ENCODE measurements around the gene ALOX15B. TPM values are rescaled to one million over a fixed set of nuclear protein-coding genes. Genes with fewer than 3 reads are reported as not detected.

The ALOX15B gene
- polyA plus RNA-seq, 3 donors: 1.7 to 2.8 (median 2.0) TPM

DNA sequence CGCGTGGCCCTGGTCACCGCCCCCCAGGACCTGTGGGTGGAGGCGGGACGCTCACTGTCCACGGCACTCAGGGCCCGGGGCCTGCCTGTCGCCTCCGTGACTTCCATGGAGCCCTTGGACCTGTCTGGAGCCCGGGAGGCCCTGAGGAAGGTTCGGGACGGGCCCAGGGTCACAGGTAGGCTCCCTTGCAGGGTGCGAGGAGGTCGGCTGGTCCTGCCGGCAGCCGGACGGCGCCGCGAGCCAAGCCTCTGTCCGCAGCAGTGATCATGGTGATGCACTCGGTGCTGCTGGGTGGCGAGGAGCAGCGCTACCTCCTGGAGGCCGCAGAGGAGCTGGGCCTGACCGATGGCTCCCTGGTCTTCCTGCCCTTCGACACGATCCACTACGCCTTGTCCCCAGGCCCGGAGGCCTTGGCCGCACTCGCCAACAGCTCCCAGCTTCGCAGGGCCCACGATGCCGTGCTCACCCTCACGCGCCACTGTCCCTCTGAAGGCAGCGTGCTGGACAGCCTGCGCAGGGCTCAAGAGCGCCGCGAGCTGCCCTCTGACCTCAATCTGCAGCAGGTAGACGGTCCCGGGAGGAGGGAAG is 35.2 kb upstream of the ALOX15B start:
- no peaks in the 10 kb centered on the region for H4K20me1 ChIP-seq (ENCODE audit: insufficient read depth, low read length)
- 97% methylated on average over 44 of the region's 44 CpGs for WGBS (ENCODE audit: insufficient coverage)
- no peak overlapping the region for H2AFZ ChIP-seq (ENCODE audit: insufficient read depth, low read depth, low read length, poor library complexity, severe bottlenecking)

DNA sequence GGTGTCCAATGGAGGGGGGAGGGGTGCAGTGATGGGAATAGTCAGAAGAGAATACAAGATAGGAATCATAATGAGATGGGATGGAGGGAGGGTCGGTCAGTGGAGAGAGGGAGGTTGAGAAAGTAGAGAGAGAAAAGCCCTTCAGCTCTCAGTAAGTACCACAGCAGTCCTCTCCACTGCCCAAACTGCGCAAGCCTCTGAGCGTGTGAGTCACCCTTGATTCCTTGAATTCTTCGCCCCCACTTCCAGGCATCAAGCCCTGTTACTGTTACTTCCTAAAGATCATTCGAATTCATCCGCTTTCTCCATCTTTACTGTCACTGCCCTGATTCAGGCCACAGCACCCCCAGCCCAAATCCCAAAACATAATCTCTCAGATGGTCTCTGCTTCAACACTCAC is 34.0 kb upstream of the ALOX15B start:
- Histone ChIP-seq H3K36me3 (replicated peaks in 1 of 2; ENCODE audit: control insufficient read depth in 1 of 2, insufficient read depth in 2 of 2, low read length in 2 of 2) (no peaks in the 10 kb centered on the region), H2AFZ (ENCODE audit: insufficient read depth, low read depth, low read length, poor library complexity, severe bottlenecking) (no peak overlapping the region), H3K27ac (ENCODE audit: low read depth in 1 of 2, low read length in 2 of 2) (no peak overlapping the region), H3K9ac (ENCODE audit: insufficient read depth, low read length, poor library complexity, severe bottlenecking) (no peak overlapping the region), H3K27me3 (ENCODE audit: control insufficient read depth in 2 of 2, insufficient read depth in 2 of 2, low read length in 2 of 2) (peaks cover 0 to 12% of the 10 kb centered on the region in 2 donors), H3K4me1 (ENCODE audit: control insufficient read depth in 1 of 2, insufficient read depth in 2 of 2, low read length in 2 of 2) (peaks cover 12 to 21% of the 10 kb centered on the region in 2 donors), H4K20me1 (ENCODE audit: insufficient read depth, low read length) (no peaks in the 10 kb centered on the region), H3K9me3 (replicated peaks in 1 of 2; ENCODE audit: control insufficient read depth in 1 of 2, insufficient read depth in 1 of 2, low read length in 2 of 2) (no peaks in the 10 kb centered on the region), H3K79me2 (ENCODE audit: insufficient read depth, low read length) (no peaks in the 10 kb centered on the region), H3K4me2 (replicated peaks; ENCODE audit: extremely low read depth, low read length, poor library complexity, severe bottlenecking) (no peak overlapping the region), H3K4me3 (replicated peaks in 1 of 3; ENCODE audit: low read depth in 2 of 3, low read length in 3 of 3) (no peak overlapping the region)
- peak overlapping the region in 1 of 2 donors; percentile 22 for H3K4me3 Mint-ChIP-seq
- H3K27ac Mint-ChIP-seq: no peak overlapping the region
- peaks cover 28% of the 10 kb centered on the region for H3K4me1 Mint-ChIP-seq
- peaks cover 15 to 22% (median 22%) of the 10 kb centered on the region in 3 donors for H3K27me3 Mint-ChIP-seq (ENCODE audit: low read depth in 3 of 3)
- TF ChIP-seq CTCF (IDR thresholded peaks at IDR 0.05): no peak
- DNase-seq: no peak
- H3K36me3 Mint-ChIP-seq: no peaks in the 10 kb centered on the region
- WGBS (ENCODE audit: insufficient coverage): 77% methylated on average over 5 of the region's 6 CpGs
- peaks cover 2 to 10% (median 5%) of the 10 kb centered on the region in 7 donors for H3K9me3 Mint-ChIP-seq
- intact Hi-C loops (cut with micrococcal nuclease): loop anchor here in 1 of 2 donors (5.0 kb wide), 1 partner anchor 37 kb away; no protein-coding TSS in a partner anchor

More for the DNA sequence above, 35.2 kb upstream of the ALOX15B start:
- Histone ChIP-seq H3K9me3 (replicated peaks in 1 of 2; ENCODE audit: control insufficient read depth in 1 of 2, insufficient read depth in 1 of 2, low read length in 2 of 2) (no peaks in the 10 kb centered on the region), H3K79me2 (ENCODE audit: insufficient read depth, low read length) (no peaks in the 10 kb centered on the region), H3K27me3 (ENCODE audit: control insufficient read depth in 2 of 2, insufficient read depth in 2 of 2, low read length in 2 of 2) (peaks cover 0 to 12% of the 10 kb centered on the region in 2 donors), H3K9ac (ENCODE audit: insufficient read depth, low read length, poor library complexity, severe bottlenecking) (no peak overlapping the region), H3K4me3 (replicated peaks in 1 of 3; ENCODE audit: low read depth in 2 of 3, low read length in 3 of 3) (no peak overlapping the region), H3K36me3 (replicated peaks in 1 of 2; ENCODE audit: control insufficient read depth in 1 of 2, insufficient read depth in 2 of 2, low read length in 2 of 2) (no peaks in the 10 kb centered on the region), H3K4me1 (ENCODE audit: control insufficient read depth in 1 of 2, insufficient read depth in 2 of 2, low read length in 2 of 2) (peaks cover 12 to 21% of the 10 kb centered on the region in 2 donors), H3K27ac (ENCODE audit: low read depth in 1 of 2, low read length in 2 of 2) (no peak overlapping the region), H3K4me2 (replicated peaks; ENCODE audit: extremely low read depth, low read length, poor library complexity, severe bottlenecking) (no peak overlapping the region)
- peak overlapping the region in 1 of 2 donors; percentile 82 for H3K4me3 Mint-ChIP-seq
- TF ChIP-seq CTCF (IDR thresholded peaks at IDR 0.05): no peak
- intact Hi-C loops (cut with micrococcal nuclease): loop anchor here in 1 of 2 donors (5.0 kb wide), 1 partner anchor 39 kb away; no protein-coding TSS in a partner anchor
- H3K9me3 Mint-ChIP-seq: peaks cover 2 to 10% (median 5%) of the 10 kb centered on the region in 7 donors
- H3K27ac Mint-ChIP-seq: no peak overlapping the region
- no peak for DNase-seq
- no peaks in the 10 kb centered on the region for H3K36me3 Mint-ChIP-seq
- H3K4me1 Mint-ChIP-seq: peaks cover 28% of the 10 kb centered on the region
- H3K27me3 Mint-ChIP-seq (ENCODE audit: low read depth in 3 of 3): peaks cover 15 to 22% (median 20%) of the 10 kb centered on the region in 3 donors
